Left renal pelvis (tissue), 4 donors: ENCODE results near the gene PRND. TPM values are rescaled to one million over a fixed set of nuclear protein-coding genes. Genes with fewer than 3 reads are reported as not detected.
A peak's percentile ranks its signal among the peaks of the same experiment; 100 is the strongest.
"Not testable (repeated sequence)": the region's sequence is repeated elsewhere in the genome, so short reads cannot be mapped to it uniquely, and the experiment has no call there.

Experiments
- DNase-seq, 4 donors: peaks; one replicate each; pipeline ENCODE4 v3.0.0-alpha.2; 2013; ENCODE audit warnings: low read depth in 4 of 4, low spot score in 3 of 4
- polyA plus RNA-seq, 4 donors: library from polyadenylated mRNA; unstranded; fragments of 120-200 nt; gene quantifications; one replicate each; pipeline ENCODE4 v1.2.1, GENCODE V29; 2013; ENCODE audit not compliant: insufficient read length in 4 of 4

The PRND gene
- polyA plus RNA-seq, 4 donors, result 4.4 to 25.5 (median 4.9) TPM

DNA sequence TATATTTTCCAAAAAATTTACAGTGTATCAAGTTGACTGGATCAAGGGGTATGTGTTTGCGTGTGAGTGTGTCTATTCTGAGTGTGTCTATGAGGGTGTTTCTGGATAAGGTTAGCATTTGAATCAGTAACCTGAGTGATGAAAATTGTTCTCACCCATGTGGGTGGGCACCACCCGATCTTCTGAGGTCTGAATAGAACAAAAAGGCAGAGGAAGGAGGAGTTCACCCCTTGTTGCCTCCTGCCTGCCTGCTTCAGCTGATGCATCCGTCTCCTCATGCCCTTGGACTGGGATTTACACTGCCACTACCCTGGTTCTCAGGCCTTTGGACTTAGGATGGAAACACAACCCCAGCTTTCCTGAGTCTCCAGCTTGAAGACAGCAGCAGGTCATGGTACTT lies 13.7 kb upstream of the PRND start:
- no peak for DNase-seq

DNA sequence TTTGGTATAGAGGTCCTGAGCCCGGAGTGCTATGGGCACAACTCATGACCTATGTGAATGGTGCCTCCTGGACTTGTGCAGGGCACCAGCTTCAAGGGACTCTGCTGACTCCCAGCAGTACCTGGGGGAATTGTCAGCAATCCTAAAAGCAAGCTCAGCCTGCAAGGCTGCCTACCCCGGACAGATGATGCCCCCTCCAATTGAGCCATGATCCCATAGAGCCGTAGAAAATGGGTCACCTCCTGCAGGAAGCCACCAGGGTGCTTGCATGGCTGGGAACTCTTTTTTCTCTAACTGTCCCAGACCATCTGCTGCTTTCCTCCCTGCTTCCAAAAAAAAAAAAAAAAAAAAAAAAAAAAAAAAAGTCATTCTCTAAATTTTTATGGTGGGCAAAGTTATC lies 12.9 kb upstream of the PRND start:
- no peak for DNase-seq

DNA sequence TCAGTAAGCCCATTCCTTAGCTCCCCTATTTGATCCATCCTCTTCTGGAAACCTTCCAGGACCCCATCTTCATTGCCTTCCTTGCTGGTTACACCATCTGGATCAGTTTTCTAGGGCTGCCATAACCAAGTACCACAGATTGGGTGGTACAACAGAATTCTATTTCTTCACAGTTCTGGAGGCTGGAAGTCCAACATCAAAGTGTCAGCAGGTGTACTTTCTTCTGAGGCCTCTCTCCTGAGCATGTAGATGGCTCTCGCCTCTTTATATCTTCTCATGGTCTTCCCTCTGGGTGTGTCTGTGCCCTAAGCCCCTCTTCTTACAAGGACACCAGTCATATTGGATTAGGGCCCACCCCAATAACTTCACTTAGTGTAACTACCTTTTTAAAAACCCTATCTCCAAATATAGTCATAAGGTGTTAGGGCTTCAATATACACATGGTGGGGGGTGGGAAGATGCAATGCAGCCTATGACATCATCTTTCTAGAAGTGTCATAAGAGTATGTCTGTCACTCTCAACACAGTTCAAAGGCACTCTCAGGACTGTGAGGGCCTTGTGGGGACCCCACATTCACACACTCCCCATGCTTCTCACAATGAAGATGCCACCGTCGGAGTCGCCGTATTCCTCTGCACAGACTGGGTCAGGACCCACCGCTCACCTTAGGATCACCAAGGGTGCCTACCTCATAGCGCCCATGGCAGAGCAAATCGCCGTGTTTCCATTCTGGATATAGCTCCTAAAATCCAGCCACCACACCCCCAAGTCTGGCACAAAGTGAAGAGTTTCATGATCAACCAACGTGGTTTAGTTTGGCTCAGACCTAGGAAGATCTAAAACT lies 12.2 kb upstream of the PRND start:
- no peak for DNase-seq

DNA sequence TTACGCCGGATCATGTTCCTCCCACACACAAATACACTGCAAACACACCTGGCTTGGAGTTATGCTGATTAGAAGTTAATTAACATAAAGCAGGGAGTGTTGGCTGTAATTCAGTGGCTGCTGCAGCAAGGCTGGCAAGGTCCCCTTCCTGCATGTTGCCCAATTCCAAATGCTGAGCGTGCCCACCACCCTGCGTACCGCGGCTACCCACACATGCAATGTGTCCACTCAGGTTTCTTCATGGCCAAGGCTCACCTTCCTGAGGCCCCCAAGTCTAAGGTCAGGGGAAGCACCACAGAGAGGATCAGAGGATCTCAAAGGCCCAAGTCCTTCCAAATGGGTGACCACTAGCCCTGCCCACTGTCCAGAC lies 11.6 kb upstream of the PRND start:
- no peak for DNase-seq

DNA sequence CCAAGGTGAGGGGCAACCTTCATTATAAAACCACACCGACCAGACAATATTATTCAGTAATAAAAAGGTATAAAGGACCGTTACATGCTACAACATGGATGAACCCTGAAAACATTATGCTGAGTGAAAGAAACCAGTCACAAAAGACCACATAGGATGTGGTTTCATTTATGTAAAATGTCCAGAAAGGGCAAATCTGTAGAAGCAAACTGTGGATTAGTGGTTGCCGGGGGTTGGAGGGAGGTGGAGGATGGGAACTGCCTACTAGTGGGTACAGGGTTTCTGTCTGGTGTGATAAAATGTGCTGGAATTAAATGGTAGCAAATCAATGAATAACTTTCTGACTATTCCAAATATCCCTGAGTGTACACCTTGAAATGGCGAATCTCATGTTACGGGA lies 10.2 kb upstream of the PRND start:
- DNase-seq, result no peak

GRCh38 chr20:4713401-4713800 lies 8.3 kb upstream of the PRND start:
- DNase-seq, result no peak

DNA sequence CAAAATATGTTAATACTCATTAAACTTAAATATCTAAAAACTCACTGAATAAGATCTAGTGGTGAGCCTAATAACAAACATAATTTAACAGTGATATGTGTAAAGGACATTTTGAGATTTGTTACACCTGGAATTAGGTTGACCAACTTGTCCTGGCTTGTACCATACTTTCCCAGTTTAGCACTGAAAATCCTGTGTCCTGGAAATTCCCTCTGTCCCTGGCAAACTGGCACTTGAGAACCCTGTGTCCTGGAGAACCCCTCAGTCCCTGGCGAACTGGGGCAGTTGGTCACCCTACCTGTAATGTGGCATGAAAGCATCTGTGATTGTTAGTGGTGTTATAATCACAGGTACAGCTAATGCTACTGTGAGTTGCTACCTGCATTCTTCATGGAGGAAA lies 6.9 kb upstream of the PRND start:
- DNase-seq, result no peak

DNA sequence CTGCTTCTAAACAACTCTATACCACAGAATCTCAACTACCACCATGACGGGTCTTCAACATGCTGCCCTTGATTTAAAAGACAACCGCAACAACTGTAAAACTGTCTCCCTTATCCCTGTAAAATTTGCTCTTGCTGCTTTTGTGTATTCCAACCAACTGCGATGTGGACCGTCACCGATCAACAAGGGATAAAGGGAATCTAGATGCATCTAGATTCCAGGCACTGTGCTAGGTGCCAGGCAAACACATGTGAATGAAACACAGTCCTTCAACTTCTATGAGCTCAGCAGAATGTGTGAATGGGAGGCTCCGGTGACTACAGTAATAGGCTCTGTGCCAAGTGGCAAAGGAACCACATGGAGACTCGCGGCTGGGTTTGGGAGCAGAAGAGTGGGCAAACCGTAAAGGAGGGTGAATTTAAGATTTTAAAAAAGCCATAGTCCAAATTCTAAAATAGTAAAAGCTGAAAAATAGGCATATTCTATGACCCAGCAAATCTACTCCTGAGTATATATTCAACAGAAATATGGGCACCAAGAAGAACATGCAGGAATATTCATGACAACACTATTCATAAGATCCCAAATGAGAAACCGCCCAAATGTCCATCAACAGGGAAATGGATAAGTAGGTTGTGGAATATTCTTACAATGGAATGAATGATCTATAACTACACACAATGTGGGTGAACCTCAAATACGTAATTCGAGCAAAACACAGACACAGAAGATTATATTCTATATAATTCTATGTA lies 3.7 kb upstream of the PRND start:
- no peak for DNase-seq

- DNase-seq, result no peak
Measured at GRCh38 chr20:4719190-4719589, 2.5 kb upstream of the PRND start.

DNA sequence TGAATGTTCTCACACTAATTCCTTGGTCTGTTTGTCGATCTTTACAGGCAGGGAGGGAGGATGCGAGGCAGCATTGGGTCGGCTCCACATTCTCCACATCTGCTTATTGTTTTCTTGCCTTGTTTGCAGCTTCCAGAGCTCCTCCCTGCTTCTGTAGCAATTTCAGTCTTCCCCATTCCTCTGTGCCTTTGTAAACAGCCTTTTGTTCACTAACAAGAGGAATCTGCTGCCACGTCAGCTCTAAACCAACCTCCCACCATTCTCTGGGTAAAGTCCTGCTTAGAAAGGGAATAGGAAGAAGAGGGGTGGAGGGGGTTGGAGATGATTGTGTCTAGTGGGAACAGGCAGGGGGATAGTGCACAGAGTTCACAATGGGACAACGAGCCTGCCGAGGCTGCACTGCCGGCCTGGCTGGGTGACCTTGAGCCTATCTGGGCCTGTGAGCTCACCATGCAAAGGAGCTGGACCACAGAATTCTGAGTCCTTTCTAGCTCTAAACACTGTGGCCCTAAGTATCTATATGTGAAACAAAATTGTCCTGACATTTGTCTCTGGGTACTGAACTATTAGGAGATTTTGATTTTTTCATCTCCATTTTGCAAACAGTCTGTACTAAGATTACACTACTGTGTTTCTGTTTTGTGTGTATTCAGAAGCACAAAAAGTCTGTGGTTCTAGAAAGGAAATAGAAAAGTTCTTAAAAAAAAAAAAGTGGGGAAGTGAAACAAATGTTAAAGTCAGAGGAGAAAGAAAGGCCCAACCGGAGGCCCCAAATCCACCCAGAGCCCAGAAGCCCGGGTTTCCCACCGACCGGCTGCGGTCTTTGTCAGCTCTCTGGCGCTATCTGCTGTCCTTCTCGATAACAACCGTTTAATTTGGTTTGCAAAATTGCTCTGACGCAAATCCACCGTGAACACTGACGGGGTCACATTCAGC lies 1.4 kb upstream of the PRND start:
- peak; percentile 35 to 46 (median 44) for DNase-seq

- DNase-seq, result no peak
Measured at GRCh38 chr20:4720977-4721349, 746 bp upstream of the PRND start.

- DNase-seq, result no peak
Measured at GRCh38 chr20:4722571-4722970, 862 bp downstream of the PRND start.

- DNase-seq, result no peak
Measured at GRCh38 chr20:4722993-4723392, 1.3 kb downstream of the PRND start.

GRCh38 chr20:4723553-4723952 lies 1.8 kb downstream of the PRND start:
- DNase-seq, result not testable (repeated sequence)

- no peak for DNase-seq
Measured at GRCh38 chr20:4724459-4725262, 3.0 kb downstream of the PRND start.

DNA sequence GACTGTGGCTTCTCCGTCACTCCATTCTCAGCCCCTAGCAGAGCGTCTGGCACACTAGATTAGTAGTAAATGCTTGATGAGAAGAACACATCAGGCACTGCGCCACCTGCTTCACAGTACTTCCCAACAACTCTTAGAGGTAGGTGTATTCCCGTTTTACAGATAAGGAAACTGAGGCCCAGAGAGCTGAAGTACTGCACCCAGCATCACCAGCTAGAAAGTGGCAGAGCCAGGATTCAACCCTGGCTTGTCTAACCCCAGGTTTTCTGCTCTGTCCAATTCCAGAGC lies 3.5 kb downstream of the PRND start:
- no peak for DNase-seq

GRCh38 chr20:4726710-4727397 lies 5.1 kb downstream of the PRND start:
- no peak for DNase-seq

- no peak for DNase-seq
Measured at GRCh38 chr20:4728120-4728760, 6.5 kb downstream of the PRND start.

DNA sequence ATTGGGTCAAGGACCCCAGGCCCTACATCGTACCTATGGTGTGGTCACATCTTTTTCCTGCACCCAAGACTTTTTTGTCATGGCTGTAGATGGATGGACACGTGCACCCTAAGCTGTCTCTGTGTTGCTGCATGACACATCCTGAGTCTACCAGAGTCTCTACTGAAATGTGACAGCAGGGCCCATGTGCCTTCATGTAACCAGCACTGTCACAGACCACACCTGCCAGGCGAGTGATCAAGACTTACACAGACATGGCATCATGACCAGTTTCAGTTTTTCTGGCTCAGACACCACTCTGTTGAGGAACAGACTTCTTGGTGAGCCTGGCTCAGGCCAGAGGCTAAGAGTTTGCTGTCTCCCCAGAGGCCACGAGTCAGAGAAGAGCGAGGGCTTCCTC lies 7.6 kb downstream of the PRND start:
- DNase-seq, result no peak
